Mammary epithelial cell (primary cell): Measurements from ENCODE around the gene JADE2.

ENCODE experiments used
- CTCF ChIP-seq, 2 donors: IDR thresholded peaks in 1 of 2; conservative IDR thresholded peaks in 1 of 2; 2 replicates each; pipeline ENCODE4 v1.5.1; 2011 to 2012; ENCODE audit warnings: inconsistent platforms in 2 of 2, low read length in 2 of 2, mild to moderate bottlenecking in 2 of 2, control low read depth in 1 of 2, low read depth in 1 of 2; ENCODE audit not compliant: insufficient read depth in 1 of 2; ENCODE audit errors: extremely low read depth in 1 of 2
- EZH2 ChIP-seq: IDR thresholded peaks from 2 replicates; pipeline ENCODE4 v1.6.1; 2012; ENCODE audit warnings: low read length, inconsistent platforms, borderline replicate concordance

GRCh38 chr5:134581241-134581981 is 55.9 kb downstream of the JADE2 start:
- no peak for TF ChIP-seq CTCF (conservative IDR thresholded peaks at IDR 0.05 in 1 of 2, IDR thresholded peaks at IDR 0.05 in 1 of 2; ENCODE audit: extremely low read depth in 1 of 2, insufficient read depth in 1 of 2, low read depth in 1 of 2, low read length in 2 of 2)
- TF ChIP-seq EZH2: no peak
